K562 (cell line): ENCODE measurements around the gene SCUBE1. TPM values are rescaled to one million over a fixed set of nuclear protein-coding genes. Genes with fewer than 3 reads are reported as not detected.

Experiments used
- ATAC-seq: fragments of 200-7000 bp; cut with Tn5 transposase; 3 replicates; pipeline ENCODE4 v1.9.1; 2020; ENCODE audit warnings: moderate library complexity
- BruUV-seq: library from RNA; stranded (reverse); fragments of 400-500 nt; replicated peaks from 2 replicates; lab custom pipeline; 2021; lab: Mats Ljungman, UMichigan
- CTCF ChIA-PET: fragments of 300-600 bp; formaldehyde crosslinking; extraction: SDS; loops from one replicate; lab custom pipeline; 2021; ENCODE audit warnings: low intra/inter-chr PET ratio; lab: Yijun Ruan, JAX
- POLR2A ChIA-PET: fragments of 300-600, 350-650 bp; sonication (Branson Sonifier 250); formaldehyde crosslinking; extraction: SDS; loops from one replicate; lab custom pipeline; 2021; ENCODE audit warnings: antibody characterized with exemption, inconsistent platforms; lab: Yijun Ruan, JAX
- DNase-seq, 4 experiments: peaks; one replicate each; pipeline versions ENCODE4 v3.0.0 to v3.0.0-alpha.2; 2011 to 2018; ENCODE audit warnings: low spot score in 3 of 4, mixed read lengths in 3 of 4; ENCODE audit errors: extremely low read depth in 1 of 4
- FAIRE-seq: peaks from 2 replicates; lab custom pipeline; 2011; peaks lifted over from hg19 to GRCh38; lab: Jason Lieb, UNC
- H2AFZ ChIP-seq: 2 replicates; pipeline ENCODE4 v1.6.0; 2011; ENCODE audit warnings: low read depth, low read length, control low read depth, inconsistent platforms
- H3K27ac ChIP-seq: fragments of 200-600 bp; 3 replicates; pipeline ENCODE4 v1.8.0; 2011; ENCODE audit warnings: low read depth, mild to moderate bottlenecking, control low read depth, inconsistent platforms, low read length, moderate library complexity, mixed read lengths; ENCODE audit errors: extremely low read depth
- H3K27me3 ChIP-seq, 2 experiments: fragments of 300-600 bp in 1 of 2; 2 replicates in 1 of 2; 3 replicates in 1 of 2; pipeline versions ENCODE4 v1.6.0 to v1.8.0; 2011; ENCODE audit warnings: inconsistent platforms in 2 of 2, low read length in 2 of 2, mild to moderate bottlenecking in 1 of 2, mixed read lengths in 1 of 2, moderate library complexity in 1 of 2; ENCODE audit not compliant: control insufficient read depth in 2 of 2, insufficient read depth in 2 of 2
- H3K36me3 ChIP-seq: fragments of 300-600 bp; 3 replicates; pipeline ENCODE4 v1.8.0; 2011; ENCODE audit warnings: mild to moderate bottlenecking, low read length, inconsistent platforms; ENCODE audit not compliant: control insufficient read depth, insufficient read depth
- H3K4me1 ChIP-seq, 2 experiments: fragments of 200-600 bp in 1 of 2; replicated peaks in 1 of 2; 2 replicates in 1 of 2; 3 replicates in 1 of 2; pipeline versions ENCODE4 v1.5.1 to v1.8.0; 2011; ENCODE audit warnings: inconsistent platforms in 2 of 2, low read length in 2 of 2, mild to moderate bottlenecking in 1 of 2, mixed read lengths in 1 of 2, moderate library complexity in 1 of 2; ENCODE audit not compliant: control insufficient read depth in 2 of 2, insufficient read depth in 2 of 2
- H3K4me2 ChIP-seq: 2 replicates; pipeline ENCODE4 v1.6.1; 2011; ENCODE audit warnings: low read length, control low read depth, inconsistent platforms, mixed read lengths; ENCODE audit not compliant: insufficient read depth
- H3K4me3 ChIP-seq: fragments of 200-600 bp; sonication (generic), shearing (Covaris generic); 2 replicates; pipeline ENCODE4 v1.5.1; 2016; ENCODE audit warnings: control low read depth, inconsistent platforms
- H3K79me2 ChIP-seq: fragments of 200-600 bp; 3 replicates; pipeline ENCODE4 v1.8.0; 2011; ENCODE audit warnings: low read length, inconsistent platforms; ENCODE audit not compliant: control insufficient read depth, insufficient read depth
- H3K9ac ChIP-seq, 2 experiments: 2 replicates each; pipeline versions ENCODE4 v1.6.0 to v1.6.1; 2011; ENCODE audit warnings: low read depth in 2 of 2, low read length in 2 of 2, control low read depth in 1 of 2, inconsistent platforms in 1 of 2, mild to moderate bottlenecking in 1 of 2, mixed read lengths in 1 of 2; ENCODE audit not compliant: insufficient read depth in 1 of 2
- H3K9me1 ChIP-seq: one replicate; pipeline ENCODE4 v1.6.0; 2011; ENCODE audit warnings: inconsistent platforms, mild to moderate bottlenecking, low read length, moderate library complexity; ENCODE audit not compliant: control insufficient read depth, insufficient read depth
- H3K9me3 ChIP-seq: replicated peaks from 2 replicates; pipeline ENCODE4 v1.5.1; 2011; ENCODE audit warnings: low read depth, low read length, inconsistent platforms; ENCODE audit not compliant: control insufficient read depth, insufficient read depth
- H4K20me1 ChIP-seq: replicated peaks from 2 replicates; pipeline ENCODE4 v1.6.1; 2011; ENCODE audit warnings: low read length, inconsistent platforms, mixed read lengths; ENCODE audit not compliant: control insufficient read depth, insufficient read depth
- BCL6 ChIP-seq: fragments of 250-450 bp; sonication (Bioruptor Pico); IDR thresholded peaks from 2 replicates; pipeline ENCODE4 v1.4.0; 2020
- BHLHE40 ChIP-seq: IDR thresholded peaks from 2 replicates; pipeline ENCODE4 v1.6.1; 2011; ENCODE audit warnings: low read length, improper control_type of control experiment
- BMI1 ChIP-seq: fragments of 150-350 bp; IDR thresholded peaks from 2 replicates; pipeline ENCODE4 v1.6.1; 2014; ENCODE audit warnings: low read length
- CBX5 ChIP-seq: IDR thresholded peaks from 2 replicates; pipeline ENCODE4 v1.6.1; 2014; ENCODE audit warnings: low read depth, borderline replicate concordance
- CBX8 ChIP-seq: fragments of 200-600 bp; sonication (generic); IDR thresholded peaks from 2 replicates; pipeline ENCODE4 v1.6.1; 2012; ENCODE audit warnings: borderline replicate concordance, mixed run types, low read depth, mild to moderate bottlenecking, moderate library complexity, mixed read lengths, low read length, control low read depth, inconsistent platforms; ENCODE audit not compliant: poor library complexity, severe bottlenecking; ENCODE audit errors: extremely low read depth
- CTCF ChIP-seq, 3 experiments: IDR thresholded peaks in 2 of 3; conservative IDR thresholded peaks in 1 of 3; 2 replicates each; pipeline ENCODE4 v1.5.1; 2011 to 2012; ENCODE audit warnings: low read length in 3 of 3, mild to moderate bottlenecking in 3 of 3, control low read depth in 2 of 3, improper control_type of control experiment in 1 of 3, inconsistent platforms in 1 of 3, low read depth in 1 of 3, mixed read lengths in 1 of 3, moderate library complexity in 1 of 3; ENCODE audit not compliant: insufficient read depth in 2 of 3
- CXXC5 ChIP-seq: fragments of 250-450 bp; sonication (Bioruptor Pico); IDR thresholded peaks from 2 replicates; pipeline ENCODE4 v1.8.0; 2022; ENCODE audit warnings: inconsistent platforms, mild to moderate bottlenecking, moderate library complexity
- DDX20 ChIP-seq: fragments of 450-650 bp; IDR thresholded peaks from 2 replicates; pipeline ENCODE4 v1.6.1; 2016; ENCODE audit warnings: missing genetic modification characterization, low read depth, mild to moderate bottlenecking, missing compliant biosample characterization, moderate library complexity
- EGR1 ChIP-seq: fragments of 450-650 bp; conservative IDR thresholded peaks from 2 replicates; pipeline ENCODE4 v1.6.1; 2017; ENCODE audit warnings: mild to moderate bottlenecking
- GATA2 ChIP-seq: sonication (generic); formaldehyde crosslinking; IDR thresholded peaks from 2 replicates; pipeline ENCODE4 v1.4.0; 2020; ENCODE audit warnings: mild to moderate bottlenecking, missing genetic modification reagents
- HOXB6 ChIP-seq: fragments of 250-450 bp; sonication (Bioruptor Pico); IDR thresholded peaks from 2 replicates; pipeline ENCODE4 v1.5.1; 2022; ENCODE audit warnings: mild to moderate bottlenecking, borderline replicate concordance
- KDM1A ChIP-seq, 2 experiments: fragments of 450-650 bp; IDR thresholded peaks; 2 replicates each; pipeline ENCODE4 v1.6.1; 2016; ENCODE audit warnings: mild to moderate bottlenecking in 2 of 2
- MAFF ChIP-seq: IDR thresholded peaks from 2 replicates; pipeline ENCODE4 v1.6.1; 2012; ENCODE audit warnings: low read length, improper control_type of control experiment
- MAFG ChIP-seq: fragments of 450-650 bp; conservative IDR thresholded peaks from 2 replicates; pipeline ENCODE4 v1.6.1; 2016; ENCODE audit warnings: missing genetic modification characterization, missing compliant biosample characterization
- NFIC ChIP-seq: fragments of 450-650 bp; IDR thresholded peaks from 2 replicates; pipeline ENCODE4 v1.6.1; 2017; ENCODE audit warnings: mild to moderate bottlenecking, inconsistent platforms
- PHF20 ChIP-seq: fragments of 450-650 bp; IDR thresholded peaks from 2 replicates; pipeline ENCODE4 v1.6.1; 2018; ENCODE audit not compliant: partially characterized antibody
- RBFOX2 ChIP-seq: fragments of 200-400 bp; formaldehyde crosslinking; IDR thresholded peaks from 2 replicates; pipeline ENCODE4 v1.6.1; 2017; ENCODE audit warnings: low read depth, mild to moderate bottlenecking, low read length, moderate library complexity
- RBM25 ChIP-seq: fragments of 200-400 bp; formaldehyde crosslinking; IDR thresholded peaks from 2 replicates; pipeline ENCODE4 v1.6.1; 2018; ENCODE audit warnings: low read length, low read depth, moderate library complexity; ENCODE audit not compliant: severe bottlenecking
- TBP ChIP-seq: optimal IDR thresholded peaks from 2 replicates; pipeline ENCODE3; 2011; ENCODE audit warnings: low read depth, low read length, improper control_type of control experiment
- THRAP3 ChIP-seq: fragments of 450-650 bp; IDR thresholded peaks from 2 replicates; pipeline ENCODE4 v1.6.1; 2016; ENCODE audit warnings: mild to moderate bottlenecking, inconsistent platforms, borderline replicate concordance
- ZNF316 ChIP-seq: fragments of 450-650 bp; IDR thresholded peaks from 2 replicates; pipeline ENCODE4 v1.6.1; 2016
- ZNF436 ChIP-seq: fragments of 250-450, 450-650 bp; sonication (Bioruptor Pico); formaldehyde crosslinking; IDR thresholded peaks from 2 replicates; pipeline ENCODE4 v1.7.0; 2020; ENCODE audit warnings: mild to moderate bottlenecking
- ZNF551 ChIP-seq: fragments of 250-450 bp; sonication (Bioruptor Pico); IDR thresholded peaks from 2 replicates; pipeline ENCODE4 v1.5.0; 2021; ENCODE audit warnings: mild to moderate bottlenecking, moderate library complexity
- ZNF830 ChIP-seq: fragments of 250-450 bp; sonication (Bioruptor Pico); IDR thresholded peaks from 2 replicates; pipeline ENCODE4 v1.5.0; 2021; ENCODE audit warnings: mild to moderate bottlenecking
- WGBS: fragments of 100-300 bp; shearing (Covaris generic); methylation state at CpG from one replicate; pipeline ENCODE4 v1.1.6; 2016; ENCODE audit warnings: low coverage, mixed read lengths; ENCODE audit not compliant: insufficient coverage; ENCODE audit errors: missing lambda C conversion rate; 5-methylcytosine and 5-hydroxymethylcytosine counted together
- in situ Hi-C: fragments of 300-500 bp; cut with MboI; formaldehyde crosslinking; loops from 4 replicates; pipeline ENCODE4 v1.15.0; 2018; ENCODE audit warnings: inconsistent platforms, mixed read lengths
- intact Hi-C: fragments of 100-400 bp; cut with micrococcal nuclease; formaldehyde crosslinking; loops from 2 replicates; pipeline ENCODE4 v1.14.2; 2022
- polyA plus RNA-seq, 8 experiments: library from polyadenylated mRNA; depleted of rRNA in 4 of 8; stranded (reverse) in 5 of 8; unstranded in 3 of 8; fragments of >200 nt; fragmentation: Nextera tagmentation in 2 of 8; fragmentation: Illumina TruSeq in 1 of 8; extraction: Ambion mirVana in 2 of 8; extraction: Trizol in 1 of 8; gene quantifications; 2 replicates each; pipeline versions ENCODE4 v1.2.1 to v1.2.3, GENCODE V29; 2011 to 2014; ENCODE audit warnings: inconsistent platforms in 1 of 8, missing spikeins in 1 of 8
- total RNA-seq, 7 experiments: library from RNA; depleted of rRNA in 6 of 7; stranded (reverse); fragments of >200 nt in 6 of 7; fragmentation: Illumina TruSeq in 2 of 7; extraction: Trizol in 2 of 7; gene quantifications; 2 replicates each; pipeline versions ENCODE4 v1.2.1 to v1.2.3, GENCODE V29; 2011 to 2021; ENCODE audit warnings: low replicate concordance in 1 of 7

Gene SCUBE1
- total and polyA plus RNA-seq, 9 of the 15 experiments (the other 6 are each of a cell fraction or from before 2014, with no cell fraction given), result 0.03 to 0.47 (median 0.29) TPM; not detected in 6

GRCh38 chr22:43377896-43378704 lies 34.9 kb upstream of the SCUBE1 start:
- WGBS, result 0% methylated on average over 8 of the region's 8 CpGs
- ATAC-seq, result no peak
- H3K36me3 ChIP-seq, result no peaks in the 10 kb centered on the region
- no peaks in the 10 kb centered on the region for H3K9me3 ChIP-seq
- H3K4me1 ChIP-seq, result no peaks in the 10 kb centered on the region
- H3K79me2 ChIP-seq, result no peaks in the 10 kb centered on the region
- H3K9ac ChIP-seq, result no peak overlapping the region; a peak in 1 of 4 replicates
- no peak for DNase-seq
- peaks cover 5 to 10% of the 10 kb centered on the region in 2 experiments; a peak in 2 of 5 replicates for H3K27me3 ChIP-seq
- BruUV-seq, result no TSS peak
- no peak for FAIRE-seq
- no peak overlapping the region for H2AFZ ChIP-seq
- in situ Hi-C loops, result loop anchor here (10.0 kb wide), 1 partner anchor 103 kb away; no protein-coding TSS in a partner anchor
- ChIA-PET POLR2A (interaction anchor here (0.9 kb wide), 1 partner anchor 105 kb away, joined by 3 read pairs; no protein-coding TSS in a partner anchor), CTCF (interaction anchor here (0.5 kb wide), 1 partner anchor 187 kb away, joined by 4 read pairs; no protein-coding TSS in a partner anchor)
- no peaks in the 10 kb centered on the region for H3K9me1 ChIP-seq
- intact Hi-C loops, result no loop called here
- H3K4me2 ChIP-seq, result no peak overlapping the region
- H3K4me3 ChIP-seq, result no peak overlapping the region
- no peaks in the 10 kb centered on the region for H4K20me1 ChIP-seq
- no peak overlapping the region for H3K27ac ChIP-seq
- no peak for TF ChIP-seq DDX20 (tag)
- TF ChIP-seq NFIC, result peak; percentile 88
- no peak for TF ChIP-seq KDM1A (IDR thresholded peaks at IDR 0.05)
- TF ChIP-seq CBX8, result no peak
- TF ChIP-seq RBFOX2, result no peak
- no peak for TF ChIP-seq ZNF551 (CRISPR knock-in tag)
- TF ChIP-seq ZNF316, result peak; percentile 35; the same call in 1 of the 2 replicates
- TF ChIP-seq GATA2 (CRISPR knock-in tag), result no peak
- no peak for TF ChIP-seq RBM25
- TF ChIP-seq PHF20, result no peak
- TF ChIP-seq HOXB6 (CRISPR knock-in tag), result no peak
- no peak for TF ChIP-seq TBP
- no peak for TF ChIP-seq BMI1
- no peak for TF ChIP-seq ZNF830 (CRISPR knock-in tag)
- TF ChIP-seq EGR1, result no peak
- no peak for TF ChIP-seq CBX5
- no peak for TF ChIP-seq MAFG (tag)
- TF ChIP-seq CTCF (IDR thresholded peaks at IDR 0.05 in 2 of 3, conservative IDR thresholded peaks at IDR 0.05 in 1 of 3; ENCODE audit: insufficient read depth in 2 of 3, low read depth in 1 of 3, low read length in 3 of 3), result no peak
- peak; percentile 68 for TF ChIP-seq BHLHE40
- TF ChIP-seq ZNF436 (CRISPR knock-in tag), result no peak
- TF ChIP-seq CXXC5 (CRISPR knock-in tag), result no peak
- no peak for TF ChIP-seq MAFF
- TF ChIP-seq BCL6 (CRISPR knock-in tag), result no peak
- no peak for TF ChIP-seq THRAP3
